ENCODE results near the gene HCK.

DNA sequence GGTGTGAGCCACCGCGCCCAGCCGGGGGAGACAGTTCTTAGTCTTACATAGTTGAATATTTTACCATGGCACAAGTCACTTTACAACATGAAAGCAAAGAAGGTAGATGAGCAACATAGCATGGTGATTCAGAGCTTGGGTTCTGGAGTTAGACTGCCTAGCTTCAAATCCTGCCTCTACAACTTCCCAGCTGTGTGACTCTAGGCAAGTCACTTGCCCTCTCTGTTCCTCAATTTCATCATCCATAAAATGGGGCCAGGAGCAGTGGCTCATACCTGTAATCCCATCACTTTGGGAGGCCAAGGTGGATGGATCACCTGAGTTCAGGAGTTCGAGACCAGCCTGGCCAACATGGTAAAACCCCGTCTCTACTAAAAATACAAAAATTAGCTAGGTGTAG is 26.3 kb downstream of the HCK start:
- TF ChIP-seq, protein P1, sequence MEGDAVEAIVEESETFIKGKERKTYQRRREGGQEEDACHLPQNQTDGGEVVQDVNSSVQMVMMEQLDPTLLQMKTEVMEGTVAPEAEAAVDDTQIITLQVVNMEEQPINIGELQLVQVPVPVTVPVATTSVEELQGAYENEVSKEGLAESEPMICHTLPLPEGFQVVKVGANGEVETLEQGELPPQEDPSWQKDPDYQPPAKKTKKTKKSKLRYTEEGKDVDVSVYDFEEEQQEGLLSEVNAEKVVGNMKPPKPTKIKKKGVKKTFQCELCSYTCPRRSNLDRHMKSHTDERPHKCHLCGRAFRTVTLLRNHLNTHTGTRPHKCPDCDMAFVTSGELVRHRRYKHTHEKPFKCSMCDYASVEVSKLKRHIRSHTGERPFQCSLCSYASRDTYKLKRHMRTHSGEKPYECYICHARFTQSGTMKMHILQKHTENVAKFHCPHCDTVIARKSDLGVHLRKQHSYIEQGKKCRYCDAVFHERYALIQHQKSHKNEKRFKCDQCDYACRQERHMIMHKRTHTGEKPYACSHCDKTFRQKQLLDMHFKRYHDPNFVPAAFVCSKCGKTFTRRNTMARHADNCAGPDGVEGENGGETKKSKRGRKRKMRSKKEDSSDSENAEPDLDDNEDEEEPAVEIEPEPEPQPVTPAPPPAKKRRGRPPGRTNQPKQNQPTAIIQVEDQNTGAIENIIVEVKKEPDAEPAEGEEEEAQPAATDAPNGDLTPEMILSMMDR (conservative IDR thresholded peaks at IDR 0.05): no peak
- TF ChIP-seq ZFX (IDR thresholded peaks at IDR 0.05): no peak

All from C4-2B (cell line).